Trophoblast cell (in vitro differentiated cells and primary cell): ENCODE data around the gene MZB1.
A peak's percentile ranks its signal among the peaks of the same experiment; 100 is the strongest.

ENCODE experiments used
- DNase-seq, 2 donors: peaks; one replicate each; pipeline ENCODE4 v3.0.0-alpha.2; 2016
- H2AFZ ChIP-seq: 2 replicates; pipeline ENCODE4 v1.6.1; 2013; ENCODE audit warnings: low read length, moderate library complexity, mild to moderate bottlenecking; ENCODE audit not compliant: insufficient read depth, poor library complexity
- H2AK5ac ChIP-seq: 2 replicates; pipeline ENCODE4 v1.6.1; 2013; ENCODE audit warnings: mild to moderate bottlenecking, low read length
- H2BK120ac ChIP-seq: 2 replicates; pipeline ENCODE4 v1.6.1; 2013; ENCODE audit warnings: low read length, mild to moderate bottlenecking, moderate library complexity; ENCODE audit not compliant: insufficient read depth, poor library complexity
- H2BK12ac ChIP-seq: 2 replicates; pipeline ENCODE4 v1.6.1; 2013; ENCODE audit warnings: mild to moderate bottlenecking, low read length, moderate library complexity
- H2BK5ac ChIP-seq: 2 replicates; pipeline ENCODE4 v1.6.1; 2013; ENCODE audit warnings: low read length, low read depth, moderate library complexity, mild to moderate bottlenecking; ENCODE audit not compliant: poor library complexity
- H3K14ac ChIP-seq: 2 replicates; pipeline ENCODE4 v1.6.1; 2013; ENCODE audit warnings: mild to moderate bottlenecking, low read length
- H3K18ac ChIP-seq: 2 replicates; pipeline ENCODE4 v1.6.1; 2013; ENCODE audit warnings: mild to moderate bottlenecking, low read length
- H3K23ac ChIP-seq: 2 replicates; pipeline ENCODE4 v1.6.1; 2013; ENCODE audit warnings: low read length
- H3K27ac ChIP-seq: 2 replicates; pipeline ENCODE4 v1.5.1; 2013; ENCODE audit warnings: low read depth, mild to moderate bottlenecking, inconsistent platforms, low read length, moderate library complexity
- H3K27me3 ChIP-seq: 2 replicates; pipeline ENCODE4 v1.6.1; 2013; ENCODE audit warnings: inconsistent platforms, mild to moderate bottlenecking, low read length, moderate library complexity; ENCODE audit not compliant: insufficient read depth
- H3K36me3 ChIP-seq, 2 experiments: 1 replicate in 1 of 2; 2 replicates in 1 of 2; pipeline ENCODE4 v1.6.1; 2013; ENCODE audit warnings: low read length in 2 of 2, mild to moderate bottlenecking in 2 of 2, moderate library complexity in 1 of 2; ENCODE audit not compliant: insufficient read depth in 2 of 2, control insufficient read depth in 1 of 2
- H3K4ac ChIP-seq: 2 replicates; pipeline ENCODE4 v1.6.1; 2013; ENCODE audit warnings: low read depth, mild to moderate bottlenecking, low read length, moderate library complexity
- H3K4me1 ChIP-seq, 2 experiments: 1 replicate in 1 of 2; 2 replicates in 1 of 2; pipeline ENCODE4 v1.6.1; 2013; ENCODE audit warnings: low read length in 2 of 2, mild to moderate bottlenecking in 2 of 2, moderate library complexity in 1 of 2; ENCODE audit not compliant: insufficient read depth in 2 of 2, control insufficient read depth in 1 of 2
- H3K4me2 ChIP-seq: 2 replicates; pipeline ENCODE4 v1.6.1; 2013; ENCODE audit warnings: inconsistent platforms, mild to moderate bottlenecking, low read length, moderate library complexity
- H3K4me3 ChIP-seq: 2 replicates; pipeline ENCODE4 v1.5.1; 2013; ENCODE audit warnings: mild to moderate bottlenecking, low read depth, low read length, inconsistent platforms
- H3K79me1 ChIP-seq: one replicate; pipeline ENCODE4 v1.6.1; 2013; ENCODE audit warnings: low read length
- H3K79me2 ChIP-seq: 2 replicates; pipeline ENCODE4 v1.6.1; 2013; ENCODE audit warnings: low read length, mild to moderate bottlenecking; ENCODE audit not compliant: control insufficient read depth, insufficient read depth, poor library complexity
- H3K9ac ChIP-seq: 2 replicates; pipeline ENCODE4 v1.6.1; 2013; ENCODE audit warnings: mild to moderate bottlenecking, low read length
- H3K9me3 ChIP-seq: 2 replicates; pipeline ENCODE4 v1.6.1; 2013; ENCODE audit warnings: low read depth, mild to moderate bottlenecking, control low read depth, inconsistent platforms, low read length; ENCODE audit not compliant: insufficient read depth
- H4K12ac ChIP-seq: 2 replicates; pipeline ENCODE4 v1.6.1; 2013; ENCODE audit warnings: low read depth, mild to moderate bottlenecking, low read length, moderate library complexity
- H4K8ac ChIP-seq: 2 replicates; pipeline ENCODE4 v1.6.1; 2013; ENCODE audit warnings: low read depth, mild to moderate bottlenecking, low read length, moderate library complexity
- H4K91ac ChIP-seq: one replicate; pipeline ENCODE4 v1.6.1; 2013; ENCODE audit warnings: low read depth, mild to moderate bottlenecking, low read length, moderate library complexity
- WGBS: extraction: QIAGEN DNeasy Blood & Tissue Kit; methylation state at CpG from one replicate; pipeline ENCODE4 v1.1.7; 2013; ENCODE audit warnings: missing lambda C conversion rate; ENCODE audit not compliant: insufficient read length, insufficient coverage; ENCODE audit errors: extremely low coverage; 5-methylcytosine and 5-hydroxymethylcytosine counted together

MZB1 gene

GRCh38 chr5:139344177-139344576 is 45.5 kb downstream of the MZB1 start:
- no CpG with 5 or more reads among the region's 2 CpGs for whole genome bisulfite sequencing
- no peak overlapping the region for H2BK5ac ChIP-seq

GRCh38 chr5:139343476-139343875 is 46.2 kb downstream of the MZB1 start:
- H2BK12ac ChIP-seq = no peak overlapping the region
- H3K4ac ChIP-seq = peak overlapping the region; percentile 50
- DNase-seq = no peak
- H3K9me3 ChIP-seq = peaks cover 2% of the 10 kb centered on the region
- H3K4me2 ChIP-seq = peak overlapping the region; percentile 92
- no peaks in the 10 kb centered on the region for H3K27me3 ChIP-seq
- peaks cover 4% of the 10 kb centered on the region for H3K79me1 ChIP-seq
- no peak overlapping the region for H2BK120ac ChIP-seq
- no peak overlapping the region for H4K91ac ChIP-seq
- no peak overlapping the region for H3K9ac ChIP-seq
- no peak overlapping the region for H2AK5ac ChIP-seq
- H3K79me2 ChIP-seq = peaks cover 12% of the 10 kb centered on the region
- peaks cover 0 to 4% of the 10 kb centered on the region in 2 experiments for H3K4me1 ChIP-seq
- no peak overlapping the region for H4K12ac ChIP-seq
- no peak overlapping the region for H3K18ac ChIP-seq
- H3K4me3 ChIP-seq = no peak overlapping the region
- peaks cover 10 to 12% of the 10 kb centered on the region in 2 experiments for H3K36me3 ChIP-seq
- no peak overlapping the region for H2BK5ac ChIP-seq
- H3K23ac ChIP-seq = no peak overlapping the region
- no peak overlapping the region for H4K8ac ChIP-seq
- H3K14ac ChIP-seq = no peak overlapping the region
- H3K27ac ChIP-seq = no peak overlapping the region
- WGBS = no CpG with 5 or more reads among the region's 9 CpGs
- H2AFZ ChIP-seq = no peak overlapping the region

More at GRCh38 chr5:139344177-139344576, 45.5 kb downstream of the MZB1 start:
- Histone ChIP-seq H3K4ac (peak overlapping the region; percentile 97), H3K27ac (no peak overlapping the region), H3K4me3 (no peak overlapping the region), H3K9me3 (peaks cover 2% of the 10 kb centered on the region), H4K8ac (no peak overlapping the region), H3K4me1 (peaks cover 0 to 4% of the 10 kb centered on the region in 2 experiments), H2BK12ac (no peak overlapping the region), H2AFZ (no peak overlapping the region), H3K18ac (no peak overlapping the region), H4K12ac (no peak overlapping the region), H4K91ac (no peak overlapping the region), H3K27me3 (no peaks in the 10 kb centered on the region), H3K79me1 (peaks cover 4% of the 10 kb centered on the region), H3K23ac (no peak overlapping the region), H2AK5ac (no peak overlapping the region), H3K14ac (no peak overlapping the region), H3K79me2 (peaks cover 12% of the 10 kb centered on the region), H3K36me3 (peaks cover 12% of the 10 kb centered on the region in 2 experiments), H3K9ac (no peak overlapping the region), H3K4me2 (no peak overlapping the region), H2BK120ac (no peak overlapping the region)
- no peak for DNase-seq

- H3K4me2 ChIP-seq = peak overlapping the region; percentile 92
- no peak overlapping the region for H4K12ac ChIP-seq
- no peak overlapping the region for H2AK5ac ChIP-seq
- H3K79me1 ChIP-seq = peaks cover 4% of the 10 kb centered on the region
- peak overlapping the region; percentile 79 for H3K27ac ChIP-seq
- no peaks in the 10 kb centered on the region for H3K27me3 ChIP-seq
- no peak overlapping the region for H4K8ac ChIP-seq
- no peak overlapping the region for H2AFZ ChIP-seq
- DNase-seq = no peak
- H3K4me3 ChIP-seq = peak overlapping the region; percentile 95
- H3K14ac ChIP-seq = no peak overlapping the region
- no peak overlapping the region for H3K18ac ChIP-seq
- peak overlapping the region; percentile 2 for H2BK5ac ChIP-seq
- no peak overlapping the region for H2BK120ac ChIP-seq
- H3K9me3 ChIP-seq = peaks cover 2% of the 10 kb centered on the region
- H3K79me2 ChIP-seq = peaks cover 10% of the 10 kb centered on the region
- H4K91ac ChIP-seq = no peak overlapping the region
- peak overlapping the region; percentile 88 for H3K4ac ChIP-seq
- no peak overlapping the region for H2BK12ac ChIP-seq
- peaks cover 7 to 9% of the 10 kb centered on the region in 2 experiments for H3K36me3 ChIP-seq
- peak overlapping the region; percentile 94 for H3K9ac ChIP-seq
- H3K23ac ChIP-seq = no peak overlapping the region
- WGBS = no CpG with 5 or more reads among the region's 16 CpGs
- H3K4me1 ChIP-seq = peaks cover 0 to 4% of the 10 kb centered on the region in 2 experiments
These were observed 47.3 kb downstream of the MZB1 start for GRCh38 chr5:139342423-139342723.

GRCh38 chr5:139341689-139342422 is 47.9 kb downstream of the MZB1 start, which contains the start of gene PAIP2:
TSS of gene PAIP2 (plus strand) at chr5:139341854. CDS start at chr5:139363785, 21,931 bp downstream.
- H3K27ac ChIP-seq = peak within 1 kb of the TSS; percentile 79
- H3K9ac ChIP-seq = peak within 1 kb of the TSS; percentile 94
- H4K12ac ChIP-seq = peak within 1 kb of the TSS; percentile 88
- H3K4me2 ChIP-seq = peak within 1 kb of the TSS; percentile 100
- peak within 1 kb of the TSS; percentile 94 for H4K8ac ChIP-seq
- peak within 1 kb of the TSS; percentile 95 for H2AK5ac ChIP-seq
- no CpG with 5 or more reads among the region's 66 CpGs for WGBS
- no peaks in the 10 kb centered on the region for H3K27me3 ChIP-seq
- H4K91ac ChIP-seq = peak within 1 kb of the TSS; percentile 98
- H3K4me3 ChIP-seq = peak within 1 kb of the TSS; percentile 95
- H2BK12ac ChIP-seq = no peak within 1 kb of the TSS
- peak within 1 kb of the TSS; percentile 97 for H2AFZ ChIP-seq
- H3K18ac ChIP-seq = peak within 1 kb of the TSS; percentile 98
- peaks cover 2% of the 10 kb centered on the region for H3K9me3 ChIP-seq
- peaks cover 10% of the 10 kb centered on the region for H3K79me2 ChIP-seq
- H3K4ac ChIP-seq = peak within 1 kb of the TSS; percentile 88
- peak; percentile 94 to 98 for DNase-seq
- H3K79me1 ChIP-seq = peaks cover 4% of the 10 kb centered on the region
- H3K36me3 ChIP-seq = peaks cover 5 to 7% of the 10 kb centered on the region in 2 experiments
- peak within 1 kb of the TSS; percentile 90 for H2BK120ac ChIP-seq
- no peak within 1 kb of the TSS for H3K23ac ChIP-seq
- peak within 1 kb of the TSS; percentile 75 for H2BK5ac ChIP-seq
- H3K14ac ChIP-seq = peak within 1 kb of the TSS; percentile 95
- peaks cover 0 to 4% of the 10 kb centered on the region in 2 experiments for H3K4me1 ChIP-seq
